CD4-positive, alpha-beta T cell treated with Interleukin-15 for 1 hour (primary cell): Measurements from ENCODE around the gene TTC7B.
A peak's percentile ranks its signal among the peaks of the same experiment; 100 is the strongest.

Experiments used
- DNase-seq: peaks from one replicate; pipeline ENCODE4 v3.0.0-alpha.2; 2020

Gene TTC7B

GRCh38 chr14:90664911-90665310 is 151.3 kb downstream of the TTC7B start:
- DNase-seq = no peak

- DNase-seq = no peak
Observed at GRCh38 chr14:90663680-90664079, 152.6 kb downstream of the TTC7B start.

- DNase-seq = no peak
Observed at GRCh38 chr14:90663140-90663539, 153.1 kb downstream of the TTC7B start.

- no peak for DNase-seq
Observed at GRCh38 chr14:90661866-90662265, 154.4 kb downstream of the TTC7B start.

GRCh38 chr14:90660865-90661570 is 155.2 kb downstream of the TTC7B start:
- DNase-seq = no peak

GRCh38 chr14:90659156-90659555 is 157.1 kb downstream of the TTC7B start:
- DNase-seq = no peak

- DNase-seq = peak; percentile 55
Observed at GRCh38 chr14:90658541-90658967, 157.7 kb downstream of the TTC7B start.

GRCh38 chr14:90656973-90657372 is 159.3 kb downstream of the TTC7B start:
- DNase-seq = no peak

- no peak for DNase-seq
Observed at GRCh38 chr14:90655829-90656228, 160.4 kb downstream of the TTC7B start.

GRCh38 chr14:90654831-90655276 is 161.4 kb downstream of the TTC7B start:
- DNase-seq = no peak

- DNase-seq = no peak
Observed at GRCh38 chr14:90652626-90653025, 163.6 kb downstream of the TTC7B start.

GRCh38 chr14:90651976-90652560 is 164.2 kb downstream of the TTC7B start:
- DNase-seq = no peak

- no peak for DNase-seq
Observed at GRCh38 chr14:90651271-90651804, 164.9 kb downstream of the TTC7B start.

GRCh38 chr14:90649557-90650135 is 166.6 kb downstream of the TTC7B start:
- no peak for DNase-seq

- no peak for DNase-seq
Observed at GRCh38 chr14:90649083-90649482, 167.1 kb downstream of the TTC7B start.

- DNase-seq = no peak
Observed at GRCh38 chr14:90648421-90648820, 167.8 kb downstream of the TTC7B start.

GRCh38 chr14:90647473-90648005 is 168.7 kb downstream of the TTC7B start:
- DNase-seq = peak; percentile 21

- DNase-seq = no peak
Observed at GRCh38 chr14:90645842-90646443, 170.3 kb downstream of the TTC7B start.

GRCh38 chr14:90644882-90645281 is 171.3 kb downstream of the TTC7B start:
- no peak for DNase-seq

- no peak for DNase-seq
Observed at GRCh38 chr14:90643982-90644670, 172.1 kb downstream of the TTC7B start.

GRCh38 chr14:90642244-90642717 is 173.9 kb downstream of the TTC7B start:
- DNase-seq = no peak

- DNase-seq = no peak
Observed at GRCh38 chr14:90641615-90642243, 174.5 kb downstream of the TTC7B start.
